K562 (cell line): ENCODE results near the gene FIBP. TPM values are rescaled to one million over a fixed set of nuclear protein-coding genes. Genes with fewer than 3 reads are reported as not detected.

Experiments used
- ATAC-seq: fragments of 200-7000 bp; cut with Tn5 transposase; 3 replicates; pipeline ENCODE4 v1.9.1; 2020; ENCODE audit warnings: moderate library complexity
- BruUV-seq: library from RNA; stranded (reverse); fragments of 400-500 nt; replicated peaks from 2 replicates; lab custom pipeline; 2021; lab: Mats Ljungman, UMichigan
- CTCF ChIA-PET: fragments of 300-600 bp; formaldehyde crosslinking; extraction: SDS; loops from one replicate; lab custom pipeline; 2021; ENCODE audit warnings: low intra/inter-chr PET ratio; lab: Yijun Ruan, JAX
- POLR2A ChIA-PET: fragments of 300-600, 350-650 bp; sonication (Branson Sonifier 250); formaldehyde crosslinking; extraction: SDS; loops from one replicate; lab custom pipeline; 2021; ENCODE audit warnings: antibody characterized with exemption, inconsistent platforms; lab: Yijun Ruan, JAX
- DNase-seq, 4 experiments: peaks; one replicate each; pipeline versions ENCODE4 v3.0.0 to v3.0.0-alpha.2; 2011 to 2018; ENCODE audit warnings: low spot score in 3 of 4, mixed read lengths in 3 of 4; ENCODE audit errors: extremely low read depth in 1 of 4
- FAIRE-seq: peaks from 2 replicates; lab custom pipeline; 2011; peaks lifted over from hg19 to GRCh38; lab: Jason Lieb, UNC
- H2AFZ ChIP-seq: 2 replicates; pipeline ENCODE4 v1.6.0; 2011; ENCODE audit warnings: low read depth, low read length, control low read depth, inconsistent platforms
- H3K27ac ChIP-seq: fragments of 200-600 bp; 3 replicates; pipeline ENCODE4 v1.8.0; 2011; ENCODE audit warnings: low read depth, mild to moderate bottlenecking, control low read depth, inconsistent platforms, low read length, moderate library complexity, mixed read lengths; ENCODE audit errors: extremely low read depth
- H3K27me3 ChIP-seq, 2 experiments: fragments of 300-600 bp in 1 of 2; 2 replicates in 1 of 2; 3 replicates in 1 of 2; pipeline versions ENCODE4 v1.6.0 to v1.8.0; 2011; ENCODE audit warnings: inconsistent platforms in 2 of 2, low read length in 2 of 2, mild to moderate bottlenecking in 1 of 2, mixed read lengths in 1 of 2, moderate library complexity in 1 of 2; ENCODE audit not compliant: control insufficient read depth in 2 of 2, insufficient read depth in 2 of 2
- H3K36me3 ChIP-seq: fragments of 300-600 bp; 3 replicates; pipeline ENCODE4 v1.8.0; 2011; ENCODE audit warnings: mild to moderate bottlenecking, low read length, inconsistent platforms; ENCODE audit not compliant: control insufficient read depth, insufficient read depth
- H3K4me1 ChIP-seq, 2 experiments: fragments of 200-600 bp in 1 of 2; replicated peaks in 1 of 2; 2 replicates in 1 of 2; 3 replicates in 1 of 2; pipeline versions ENCODE4 v1.5.1 to v1.8.0; 2011; ENCODE audit warnings: inconsistent platforms in 2 of 2, low read length in 2 of 2, mild to moderate bottlenecking in 1 of 2, mixed read lengths in 1 of 2, moderate library complexity in 1 of 2; ENCODE audit not compliant: control insufficient read depth in 2 of 2, insufficient read depth in 2 of 2
- H3K4me2 ChIP-seq: 2 replicates; pipeline ENCODE4 v1.6.1; 2011; ENCODE audit warnings: low read length, control low read depth, inconsistent platforms, mixed read lengths; ENCODE audit not compliant: insufficient read depth
- H3K4me3 ChIP-seq: fragments of 200-600 bp; sonication (generic), shearing (Covaris generic); 2 replicates; pipeline ENCODE4 v1.5.1; 2016; ENCODE audit warnings: control low read depth, inconsistent platforms
- H3K79me2 ChIP-seq: fragments of 200-600 bp; 3 replicates; pipeline ENCODE4 v1.8.0; 2011; ENCODE audit warnings: low read length, inconsistent platforms; ENCODE audit not compliant: control insufficient read depth, insufficient read depth
- H3K9ac ChIP-seq, 2 experiments: 2 replicates each; pipeline versions ENCODE4 v1.6.0 to v1.6.1; 2011; ENCODE audit warnings: low read depth in 2 of 2, low read length in 2 of 2, control low read depth in 1 of 2, inconsistent platforms in 1 of 2, mild to moderate bottlenecking in 1 of 2, mixed read lengths in 1 of 2; ENCODE audit not compliant: insufficient read depth in 1 of 2
- H3K9me1 ChIP-seq: one replicate; pipeline ENCODE4 v1.6.0; 2011; ENCODE audit warnings: inconsistent platforms, mild to moderate bottlenecking, low read length, moderate library complexity; ENCODE audit not compliant: control insufficient read depth, insufficient read depth
- H3K9me3 ChIP-seq: replicated peaks from 2 replicates; pipeline ENCODE4 v1.5.1; 2011; ENCODE audit warnings: low read depth, low read length, inconsistent platforms; ENCODE audit not compliant: control insufficient read depth, insufficient read depth
- H4K20me1 ChIP-seq: replicated peaks from 2 replicates; pipeline ENCODE4 v1.6.1; 2011; ENCODE audit warnings: low read length, inconsistent platforms, mixed read lengths; ENCODE audit not compliant: control insufficient read depth, insufficient read depth
- ARHGAP35 ChIP-seq: fragments of 450-650 bp; IDR thresholded peaks from 2 replicates; pipeline ENCODE4 v1.6.1; 2018; ENCODE audit not compliant: partially characterized antibody
- ARID1B ChIP-seq: fragments of 450-650 bp; IDR thresholded peaks from 2 replicates; pipeline ENCODE4 v1.6.1; 2016; ENCODE audit warnings: antibody characterized with exemption, mild to moderate bottlenecking, inconsistent platforms
- ARID3B ChIP-seq: fragments of 250-450 bp; sonication (Bioruptor Pico); IDR thresholded peaks from 2 replicates; pipeline ENCODE4 v1.4.0; 2020; ENCODE audit warnings: borderline replicate concordance
- CSDE1 ChIP-seq, 2 experiments: fragments of 450-650 bp; IDR thresholded peaks; 2 replicates each; pipeline ENCODE4 v1.6.1; 2016; ENCODE audit warnings: mild to moderate bottlenecking in 1 of 2
- DPF2 ChIP-seq: fragments of 450-650 bp; IDR thresholded peaks from 2 replicates; pipeline ENCODE4 v1.6.1; 2016
- EZH2 ChIP-seq: IDR thresholded peaks from 2 replicates; pipeline ENCODE4 v1.6.1; 2012; ENCODE audit warnings: low read depth, mild to moderate bottlenecking, inconsistent platforms, low read length, borderline replicate concordance
- FOXJ2 ChIP-seq: fragments of 200-800 bp; sonication (Bioruptor generic); IDR thresholded peaks from 2 replicates; pipeline ENCODE4 v1.6.1; 2016; ENCODE audit warnings: missing genetic modification characterization, missing compliant biosample characterization
- FOXJ3 ChIP-seq: sonication (generic); formaldehyde crosslinking; IDR thresholded peaks from 2 replicates; pipeline ENCODE4 v1.4.0; 2020; ENCODE audit warnings: mild to moderate bottlenecking, missing genetic modification reagents
- HNRNPLL ChIP-seq: fragments of 200-400 bp; formaldehyde crosslinking; IDR thresholded peaks from 2 replicates; pipeline ENCODE4 v1.6.1; 2017; ENCODE audit warnings: low read length, low read depth, mild to moderate bottlenecking; ENCODE audit not compliant: poor library complexity, severe bottlenecking
- KAT2B ChIP-seq: IDR thresholded peaks from one replicate; pipeline ENCODE4 v1.6.1; 2012; ENCODE audit warnings: low read depth, mild to moderate bottlenecking, control low read depth, inconsistent platforms, low read length, moderate library complexity
- MBD2 ChIP-seq: sonication (generic); IDR thresholded peaks from 2 replicates; pipeline ENCODE4 v1.6.1; 2016; ENCODE audit warnings: low read depth, borderline replicate concordance
- NEUROD1 ChIP-seq: fragments of 150-350 bp; IDR thresholded peaks from 2 replicates; pipeline ENCODE4 v1.6.1; 2014; ENCODE audit warnings: borderline replicate concordance, low read length, low read depth; ENCODE audit not compliant: partially characterized antibody
- NRF1 ChIP-seq, 2 experiments: fragments of 450-650 bp; IDR thresholded peaks in 1 of 2; conservative IDR thresholded peaks in 1 of 2; 2 replicates each; pipeline ENCODE4 v1.6.1; 2014; ENCODE audit warnings: mild to moderate bottlenecking in 2 of 2
- POLR2A ChIP-seq: fragments of 450-650 bp; conservative IDR thresholded peaks from 2 replicates; pipeline ENCODE4 v1.6.1; 2016
- RB1 ChIP-seq: fragments of 450-650 bp; IDR thresholded peaks from 2 replicates; pipeline ENCODE4 v1.6.1; 2017; ENCODE audit warnings: low read depth, mild to moderate bottlenecking
- RBFOX2 ChIP-seq: fragments of 200-400 bp; formaldehyde crosslinking; IDR thresholded peaks from 2 replicates; pipeline ENCODE4 v1.6.1; 2017; ENCODE audit warnings: low read depth, mild to moderate bottlenecking, low read length, moderate library complexity
- TEAD4 ChIP-seq, 2 experiments: sonication (generic) in 1 of 2; formaldehyde crosslinking in 1 of 2; IDR thresholded peaks; 2 replicates each; pipeline versions ENCODE4 v1.6.1 to v1.8.0; 2012 to 2022; ENCODE audit warnings: borderline replicate concordance in 1 of 2, inconsistent platforms in 1 of 2, low read length in 1 of 2, mild to moderate bottlenecking in 1 of 2, missing genetic modification reagents in 1 of 2
- USF1 ChIP-seq: sonication (generic); formaldehyde crosslinking; IDR thresholded peaks from 2 replicates; pipeline ENCODE4 v1.9.0; 2022; ENCODE audit warnings: mild to moderate bottlenecking, missing genetic modification reagents
- ZFP36 ChIP-seq: fragments of 150-350 bp; IDR thresholded peaks from 2 replicates; pipeline ENCODE4 v1.6.1; 2018; ENCODE audit warnings: low read length, low read depth; ENCODE audit not compliant: partially characterized antibody
- ZFPM2 ChIP-seq: fragments of 250-450 bp; sonication (Bioruptor Pico); IDR thresholded peaks from 2 replicates; pipeline ENCODE4 v1.5.1; 2022; ENCODE audit warnings: mild to moderate bottlenecking
- ZNF134 ChIP-seq: fragments of 250-450 bp; sonication (Bioruptor Pico); conservative IDR thresholded peaks from 2 replicates; pipeline ENCODE4 v1.4.0; 2020
- ZNF143 ChIP-seq: sonication (generic); formaldehyde crosslinking; IDR thresholded peaks from 2 replicates; pipeline ENCODE4 v1.9.0; 2022; ENCODE audit warnings: mild to moderate bottlenecking, missing genetic modification reagents
- ZNF3 ChIP-seq: fragments of 250-450 bp; sonication (Bioruptor Pico); IDR thresholded peaks from 2 replicates; pipeline ENCODE4 v1.5.0; 2021; ENCODE audit warnings: mild to moderate bottlenecking, moderate library complexity
- ZNF384 ChIP-seq: IDR thresholded peaks from 2 replicates; pipeline ENCODE4 v1.6.1; 2012; ENCODE audit warnings: low read depth, low read length, improper control_type of control experiment
- WGBS: fragments of 100-300 bp; shearing (Covaris generic); methylation state at CpG from one replicate; pipeline ENCODE4 v1.1.6; 2016; ENCODE audit warnings: low coverage, mixed read lengths; ENCODE audit not compliant: insufficient coverage; ENCODE audit errors: missing lambda C conversion rate; 5-methylcytosine and 5-hydroxymethylcytosine counted together
- in situ Hi-C: fragments of 300-500 bp; cut with MboI; formaldehyde crosslinking; loops from 4 replicates; pipeline ENCODE4 v1.15.0; 2018; ENCODE audit warnings: inconsistent platforms, mixed read lengths
- intact Hi-C: fragments of 100-400 bp; cut with micrococcal nuclease; formaldehyde crosslinking; loops from 2 replicates; pipeline ENCODE4 v1.14.2; 2022
- polyA plus RNA-seq, 8 experiments: library from polyadenylated mRNA; depleted of rRNA in 4 of 8; stranded (reverse) in 5 of 8; unstranded in 3 of 8; fragments of >200 nt; fragmentation: Nextera tagmentation in 2 of 8; fragmentation: Illumina TruSeq in 1 of 8; extraction: Ambion mirVana in 2 of 8; extraction: Trizol in 1 of 8; gene quantifications; 2 replicates each; pipeline versions ENCODE4 v1.2.1 to v1.2.3, GENCODE V29; 2011 to 2014; ENCODE audit warnings: inconsistent platforms in 1 of 8, missing spikeins in 1 of 8
- total RNA-seq, 7 experiments: library from RNA; depleted of rRNA in 6 of 7; stranded (reverse); fragments of >200 nt in 6 of 7; fragmentation: Illumina TruSeq in 2 of 7; extraction: Trizol in 2 of 7; gene quantifications; 2 replicates each; pipeline versions ENCODE4 v1.2.1 to v1.2.3, GENCODE V29; 2011 to 2021; ENCODE audit warnings: low replicate concordance in 1 of 7

The FIBP gene
- total and polyA plus RNA-seq, 9 of the 15 experiments (the other 6 are each of a cell fraction or from before 2014, with no cell fraction given): 41.2 to 79.2 (median 48.6) TPM

GRCh38 chr11:65847746-65848145 lies 40.5 kb downstream of the FIBP start:
- Histone ChIP-seq H3K4me2 (no peak overlapping the region), H3K79me2 (no peaks in the 10 kb centered on the region), H3K36me3 (peaks cover 15% of the 10 kb centered on the region; the same call in 2 of the 3 replicates), H3K4me3 (no peak overlapping the region), H3K27me3 (no peaks in the 10 kb centered on the region), H3K9ac (peak overlapping the region in 1 of 2 experiments; percentile 43; a peak in 1 of 4 replicates), H3K9me3 (peaks cover 7% of the 10 kb centered on the region; the same call in 1 of the 2 replicates), H4K20me1 (no peaks in the 10 kb centered on the region), H3K27ac (no peak overlapping the region), H2AFZ (no peak overlapping the region), H3K9me1 (no peaks in the 10 kb centered on the region), H3K4me1 (peaks cover 0 to 20% of the 10 kb centered on the region in 2 experiments; a peak in 3 of 5 replicates)
- 6% methylated on average over 3 of the region's 3 CpGs for WGBS
- BruUV-seq: no TSS peak
- intact Hi-C loops: no loop called here
- ATAC-seq: no peak
- no peak for FAIRE-seq
- CTCF ChIA-PET: interaction anchor here (0.7 kb wide), 1 partner anchor 18 kb away, joined by 3 read pairs; no protein-coding TSS in a partner anchor
- in situ Hi-C loops: no loop called here
- DNase-seq: peak in 1 of 4 experiments; percentile 15
- POLR2A ChIA-PET: interaction anchor here (0.7 to 5.9 kb wide), 5 partner anchors 8 to 142 kb away, joined by 3 to 67 read pairs (median 23); partner anchors contain the start of genes CCDC85B, CFL1, FIBP and MUS81
- TF ChIP-seq ARHGAP35: no peak
- TF ChIP-seq NRF1 (conservative IDR thresholded peaks at IDR 0.05 in 1 of 2, IDR thresholded peaks at IDR 0.05 in 1 of 2): no peak
- TF ChIP-seq FOXJ3 (CRISPR knock-in tag): no peak
- TF ChIP-seq ZNF3 (CRISPR knock-in tag): no peak
- TF ChIP-seq ZNF384: peak; percentile 75; the same call in 1 of the 2 replicates
- no peak for TF ChIP-seq ZFP36
- TF ChIP-seq ZNF134 (CRISPR knock-in tag): no peak
- no peak for TF ChIP-seq ZFPM2
- TF ChIP-seq USF1 (CRISPR knock-in tag): no peak
- no peak for TF ChIP-seq EZH2
- no peak for TF ChIP-seq RBFOX2
- no peak for TF ChIP-seq NEUROD1
- TF ChIP-seq MBD2: no peak
- TF ChIP-seq POLR2A: no peak
- TF ChIP-seq RB1: no peak
- TF ChIP-seq ARID1B: 0 out of 2 replicates have a peak, but pooled peaks have one; percentile 15
- peak; percentile 17; the same call in 1 of the 2 replicates for TF ChIP-seq DPF2
- TF ChIP-seq ARID3B (CRISPR knock-in tag): no peak
- TF ChIP-seq HNRNPLL: no peak
- TF ChIP-seq ZNF143 (CRISPR knock-in tag): no peak
- TF ChIP-seq CSDE1 (IDR thresholded peaks at IDR 0.05): no peak
- TF ChIP-seq FOXJ2 (tag): peak; percentile 68
- no peak for TF ChIP-seq KAT2B
- TF ChIP-seq TEAD4 (IDR thresholded peaks at IDR 0.05; ENCODE audit: low read length): no peak
- TF ChIP-seq TEAD4 (CRISPR knock-in tag; IDR thresholded peaks at IDR 0.05; ENCODE audit: borderline replicate concordance): no peak
